ENCODE measurements around the gene NLRP8.

DNA sequence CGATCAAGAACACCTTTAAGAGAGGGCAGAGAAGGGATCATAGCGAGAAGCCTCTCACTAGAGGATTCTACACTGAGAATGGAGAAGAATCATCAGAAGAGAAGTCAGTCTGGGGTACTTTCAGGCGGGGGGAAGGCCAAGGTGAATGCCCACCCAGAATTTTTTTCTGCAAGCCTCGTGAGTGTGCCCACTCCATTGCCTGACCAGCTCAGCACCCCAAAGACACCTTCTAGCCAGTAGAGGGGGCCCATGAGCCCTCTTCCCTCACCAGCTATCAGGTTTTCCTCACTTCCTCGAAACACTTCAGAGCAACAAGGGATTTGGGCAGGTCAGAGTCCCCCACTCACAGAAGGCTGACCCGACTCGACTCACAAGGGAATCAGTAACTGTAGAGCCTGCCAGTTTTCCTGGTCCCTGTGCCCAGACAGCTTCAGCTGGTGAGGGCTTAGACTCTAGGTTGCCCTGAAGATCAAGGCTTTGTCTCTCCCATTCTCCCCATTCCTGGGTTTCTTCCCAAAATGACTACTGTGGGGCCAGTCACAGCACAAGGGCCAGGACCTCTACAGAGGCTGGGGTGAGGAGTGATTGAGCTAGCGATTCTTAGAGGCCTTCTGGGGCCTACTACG lies 33.9 kb upstream of the NLRP8 start:
- TF ChIP-seq, protein P1, sequence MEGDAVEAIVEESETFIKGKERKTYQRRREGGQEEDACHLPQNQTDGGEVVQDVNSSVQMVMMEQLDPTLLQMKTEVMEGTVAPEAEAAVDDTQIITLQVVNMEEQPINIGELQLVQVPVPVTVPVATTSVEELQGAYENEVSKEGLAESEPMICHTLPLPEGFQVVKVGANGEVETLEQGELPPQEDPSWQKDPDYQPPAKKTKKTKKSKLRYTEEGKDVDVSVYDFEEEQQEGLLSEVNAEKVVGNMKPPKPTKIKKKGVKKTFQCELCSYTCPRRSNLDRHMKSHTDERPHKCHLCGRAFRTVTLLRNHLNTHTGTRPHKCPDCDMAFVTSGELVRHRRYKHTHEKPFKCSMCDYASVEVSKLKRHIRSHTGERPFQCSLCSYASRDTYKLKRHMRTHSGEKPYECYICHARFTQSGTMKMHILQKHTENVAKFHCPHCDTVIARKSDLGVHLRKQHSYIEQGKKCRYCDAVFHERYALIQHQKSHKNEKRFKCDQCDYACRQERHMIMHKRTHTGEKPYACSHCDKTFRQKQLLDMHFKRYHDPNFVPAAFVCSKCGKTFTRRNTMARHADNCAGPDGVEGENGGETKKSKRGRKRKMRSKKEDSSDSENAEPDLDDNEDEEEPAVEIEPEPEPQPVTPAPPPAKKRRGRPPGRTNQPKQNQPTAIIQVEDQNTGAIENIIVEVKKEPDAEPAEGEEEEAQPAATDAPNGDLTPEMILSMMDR (conservative IDR thresholded peaks at IDR 0.05 in 1 of 2, IDR thresholded peaks at IDR 0.05 in 1 of 2; ENCODE audit: low read depth in 1 of 2, low read length in 2 of 2), result no peak
- TF ChIP-seq EZH2 (IDR thresholded peaks at IDR 0.05; ENCODE audit: low read length, missing control alignments), result no peak

Measured in fibroblast of lung (primary cell).